ENCODE data around the gene CDT1.

The CDT1 gene

GRCh38 chr16:88778541-88779065, 25.0 kb upstream of the CDT1 start:
- no peak overlapping the region for H3K9ac ChIP-seq (ENCODE audit: low read depth, low read length, poor library complexity)

GRCh38 chr16:88779406-88780141, 24.0 kb upstream of the CDT1 start:
- no peak overlapping the region for H2BK5ac ChIP-seq (ENCODE audit: low read length)
- peak overlapping the region; percentile 58 for H2BK12ac ChIP-seq (ENCODE audit: low read length)
- H3K23ac ChIP-seq (ENCODE audit: low read depth, low read length, poor library complexity), result peak overlapping the region; percentile 80
- H4K8ac ChIP-seq (ENCODE audit: low read depth, low read length), result no peak overlapping the region
- peak overlapping the region; percentile 63 for H2AK5ac ChIP-seq (ENCODE audit: low read depth, low read length)
- no peak overlapping the region for H3K27ac ChIP-seq (replicated peaks; ENCODE audit: low read length)
- H3K4ac ChIP-seq (ENCODE audit: low read length), result peak overlapping the region; percentile 53
- WGBS, 2 donors (ENCODE audit: extremely low coverage in 2 of 2, insufficient read length in 2 of 2, insufficient replicate concordance in 1 of 2), result no CpG with 5 or more reads among the region's 34 CpGs
- H3K14ac ChIP-seq (ENCODE audit: low read length), result no peak overlapping the region
- H3K36me3 ChIP-seq (replicated peaks in 1 of 2; ENCODE audit: control insufficient read depth in 2 of 2, insufficient read depth in 2 of 2, low read length in 2 of 2), result no peaks in the 10 kb centered on the region
- peak overlapping the region; percentile 37 for H2BK15ac ChIP-seq (ENCODE audit: low read length)
- no peak overlapping the region for H3K4me2 ChIP-seq (ENCODE audit: insufficient read depth, low read length, poor library complexity, severe bottlenecking)
- peaks cover 0 to 39% (median 8%) of the 10 kb centered on the region in 3 experiments for H3K27me3 ChIP-seq (ENCODE audit: control insufficient read depth in 3 of 3, insufficient read depth in 3 of 3, low read depth in 1 of 3, low read length in 3 of 3)
- H3K79me1 ChIP-seq (ENCODE audit: low read depth, low read length), result peaks cover 9% of the 10 kb centered on the region
- no peak overlapping the region for H2AFZ ChIP-seq (ENCODE audit: low read length)
- H4K91ac ChIP-seq (ENCODE audit: low read depth, low read length, poor library complexity), result no peak overlapping the region
- no peak for DNase-seq (ENCODE audit: low spot score)
- peaks cover 17 to 22% of the 10 kb centered on the region in 2 donors for H3K4me1 ChIP-seq (ENCODE audit: control insufficient read depth in 2 of 2, insufficient read depth in 1 of 2, low read depth in 1 of 2, low read length in 2 of 2)
- H3K9ac ChIP-seq (ENCODE audit: low read depth, low read length, poor library complexity), result no peak overlapping the region
- no peak overlapping the region for H2BK120ac ChIP-seq (ENCODE audit: low read depth, low read length)
- H3K4me3 ChIP-seq (ENCODE audit: low read length in 2 of 2), result no peak overlapping the region
- no peaks in the 10 kb centered on the region for H3K9me3 ChIP-seq (replicated peaks in 1 of 2; ENCODE audit: control insufficient read depth in 2 of 2, insufficient read depth in 1 of 2, low read depth in 1 of 2, low read length in 2 of 2)
- peak overlapping the region; percentile 83 for H3K18ac ChIP-seq (ENCODE audit: low read length)

More at GRCh38 chr16:88778541-88779065, 25.0 kb upstream of the CDT1 start:
- Histone ChIP-seq H2AFZ (ENCODE audit: low read length) (no peak overlapping the region), H2BK12ac (ENCODE audit: low read length) (peak overlapping the region; percentile 73), H3K79me1 (ENCODE audit: low read depth, low read length) (peaks cover 6% of the 10 kb centered on the region), H4K8ac (ENCODE audit: low read depth, low read length) (no peak overlapping the region), H3K4me1 (ENCODE audit: control insufficient read depth in 2 of 2, insufficient read depth in 1 of 2, low read depth in 1 of 2, low read length in 2 of 2) (peaks cover 17 to 28% of the 10 kb centered on the region in 2 donors), H3K27ac (replicated peaks; ENCODE audit: low read length) (no peak overlapping the region), H2AK5ac (ENCODE audit: low read depth, low read length) (peak overlapping the region; percentile 30), H3K36me3 (replicated peaks in 1 of 2; ENCODE audit: control insufficient read depth in 2 of 2, insufficient read depth in 2 of 2, low read length in 2 of 2) (no peaks in the 10 kb centered on the region), H3K14ac (ENCODE audit: low read length) (peak overlapping the region; percentile 56), H3K4me3 (ENCODE audit: low read length in 2 of 2) (no peak overlapping the region), H4K91ac (ENCODE audit: low read depth, low read length, poor library complexity) (no peak overlapping the region), H2BK120ac (ENCODE audit: low read depth, low read length) (no peak overlapping the region), H2BK5ac (ENCODE audit: low read length) (peak overlapping the region; percentile 87), H3K18ac (ENCODE audit: low read length) (peak overlapping the region; percentile 4), H3K4me2 (ENCODE audit: insufficient read depth, low read length, poor library complexity, severe bottlenecking) (no peak overlapping the region), H3K23ac (ENCODE audit: low read depth, low read length, poor library complexity) (peak overlapping the region; percentile 80), H3K27me3 (ENCODE audit: control insufficient read depth in 3 of 3, insufficient read depth in 3 of 3, low read depth in 1 of 3, low read length in 3 of 3) (peaks cover 0 to 29% (median under 1%) of the 10 kb centered on the region in 3 experiments), H2BK15ac (ENCODE audit: low read length) (no peak overlapping the region), H3K4ac (ENCODE audit: low read length) (no peak overlapping the region), H3K9me3 (replicated peaks in 1 of 2; ENCODE audit: control insufficient read depth in 2 of 2, insufficient read depth in 1 of 2, low read depth in 1 of 2, low read length in 2 of 2) (no peaks in the 10 kb centered on the region)
- no peak for DNase-seq (ENCODE audit: low spot score)
- no CpG with 5 or more reads among the region's 30 CpGs for WGBS, 2 donors (ENCODE audit: extremely low coverage in 2 of 2, insufficient read length in 2 of 2, insufficient replicate concordance in 1 of 2)

GRCh38 chr16:88780142-88781062, 23.2 kb upstream of the CDT1 start:
- no peak overlapping the region for H3K4me2 ChIP-seq (ENCODE audit: insufficient read depth, low read length, poor library complexity, severe bottlenecking)

More at GRCh38 chr16:88780142-88781062, 23.2 kb upstream of the CDT1 start:
- Histone ChIP-seq H3K79me1 (ENCODE audit: low read depth, low read length) (peaks cover 7% of the 10 kb centered on the region), H2BK5ac (ENCODE audit: low read length) (no peak overlapping the region), H2BK12ac (ENCODE audit: low read length) (peak overlapping the region; percentile 58), H3K9ac (ENCODE audit: low read depth, low read length, poor library complexity) (no peak overlapping the region), H3K4ac (ENCODE audit: low read length) (peak overlapping the region; percentile 53), H2BK15ac (ENCODE audit: low read length) (peak overlapping the region; percentile 37), H3K23ac (ENCODE audit: low read depth, low read length, poor library complexity) (peak overlapping the region; percentile 80), H3K27me3 (ENCODE audit: control insufficient read depth in 3 of 3, insufficient read depth in 3 of 3, low read depth in 1 of 3, low read length in 3 of 3) (peaks cover 0 to 39% (median 14%) of the 10 kb centered on the region in 3 experiments), H3K36me3 (replicated peaks in 1 of 2; ENCODE audit: control insufficient read depth in 2 of 2, insufficient read depth in 2 of 2, low read length in 2 of 2) (no peaks in the 10 kb centered on the region), H3K4me1 (ENCODE audit: control insufficient read depth in 2 of 2, insufficient read depth in 1 of 2, low read depth in 1 of 2, low read length in 2 of 2) (peaks cover 17 to 22% of the 10 kb centered on the region in 2 donors), H2AFZ (ENCODE audit: low read length) (no peak overlapping the region), H4K91ac (ENCODE audit: low read depth, low read length, poor library complexity) (no peak overlapping the region), H3K27ac (replicated peaks; ENCODE audit: low read length) (no peak overlapping the region), H2AK5ac (ENCODE audit: low read depth, low read length) (peak overlapping the region; percentile 63), H3K18ac (ENCODE audit: low read length) (peak overlapping the region; percentile 83), H2BK120ac (ENCODE audit: low read depth, low read length) (no peak overlapping the region), H4K8ac (ENCODE audit: low read depth, low read length) (no peak overlapping the region), H3K9me3 (replicated peaks in 1 of 2; ENCODE audit: control insufficient read depth in 2 of 2, insufficient read depth in 1 of 2, low read depth in 1 of 2, low read length in 2 of 2) (no peaks in the 10 kb centered on the region), H3K14ac (ENCODE audit: low read length) (no peak overlapping the region), H3K4me3 (ENCODE audit: low read length in 2 of 2) (no peak overlapping the region)
- no CpG with 5 or more reads among the region's 13 CpGs for WGBS, 2 donors (ENCODE audit: extremely low coverage in 2 of 2, insufficient read length in 2 of 2, insufficient replicate concordance in 1 of 2)
- no peak for DNase-seq (ENCODE audit: low spot score)

Measured in neuronal stem cell (in vitro differentiated cells).